ENCODE data around the gene ACKR3. TPM values are rescaled to one million over a fixed set of nuclear protein-coding genes. Genes with fewer than 3 reads are reported as not detected.
A peak's percentile ranks its signal among the peaks of the same experiment; 100 is the strongest.

Gene ACKR3
- total and polyA plus RNA-seq, 2 experiments from 2014 or later: 1.0 to 3.0 TPM

- peak overlapping the region; percentile 95 for H2AFZ ChIP-seq
These were observed 1.3 kb upstream of the ACKR3 start for GRCh38 chr2:236568068-236568921.

More at GRCh38 chr2:236568068-236568921, 1.3 kb upstream of the ACKR3 start:
- H3K27me3 ChIP-seq (ENCODE audit: insufficient read depth): peaks cover 27% of the 10 kb centered on the region
- no peak overlapping the region for H3K27ac ChIP-seq (ENCODE audit: low read depth)
- H3K4me2 ChIP-seq: peak overlapping the region; percentile 87
- no peaks in the 10 kb centered on the region for H3K36me3 ChIP-seq (ENCODE audit: insufficient read depth)
- H3K9me2 ChIP-seq (ENCODE audit: insufficient read depth): no peaks in the 10 kb centered on the region
- peaks cover 8% of the 10 kb centered on the region; the same call in 1 of the 2 replicates for H3F3A ChIP-seq (replicated peaks; ENCODE audit: low read depth)
- TF ChIP-seq REST (IDR thresholded peaks at IDR 0.05; ENCODE audit: unreplicated experiment): peak; percentile 15
- TF ChIP-seq, protein P1, sequence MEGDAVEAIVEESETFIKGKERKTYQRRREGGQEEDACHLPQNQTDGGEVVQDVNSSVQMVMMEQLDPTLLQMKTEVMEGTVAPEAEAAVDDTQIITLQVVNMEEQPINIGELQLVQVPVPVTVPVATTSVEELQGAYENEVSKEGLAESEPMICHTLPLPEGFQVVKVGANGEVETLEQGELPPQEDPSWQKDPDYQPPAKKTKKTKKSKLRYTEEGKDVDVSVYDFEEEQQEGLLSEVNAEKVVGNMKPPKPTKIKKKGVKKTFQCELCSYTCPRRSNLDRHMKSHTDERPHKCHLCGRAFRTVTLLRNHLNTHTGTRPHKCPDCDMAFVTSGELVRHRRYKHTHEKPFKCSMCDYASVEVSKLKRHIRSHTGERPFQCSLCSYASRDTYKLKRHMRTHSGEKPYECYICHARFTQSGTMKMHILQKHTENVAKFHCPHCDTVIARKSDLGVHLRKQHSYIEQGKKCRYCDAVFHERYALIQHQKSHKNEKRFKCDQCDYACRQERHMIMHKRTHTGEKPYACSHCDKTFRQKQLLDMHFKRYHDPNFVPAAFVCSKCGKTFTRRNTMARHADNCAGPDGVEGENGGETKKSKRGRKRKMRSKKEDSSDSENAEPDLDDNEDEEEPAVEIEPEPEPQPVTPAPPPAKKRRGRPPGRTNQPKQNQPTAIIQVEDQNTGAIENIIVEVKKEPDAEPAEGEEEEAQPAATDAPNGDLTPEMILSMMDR (conservative IDR thresholded peaks at IDR 0.05; ENCODE audit: low read depth in 2 of 2): peak in 1 of 2 experiments; percentile 13; a peak in 1 of 4 replicates
- TF ChIP-seq NANOG (IDR thresholded peaks at IDR 0.05; ENCODE audit: borderline replicate concordance): no peak
- TF ChIP-seq ZNF331 (CRISPR knock-in tag; IDR thresholded peaks at IDR 0.05; ENCODE audit: low read depth): no peak
- peak; percentile 27 for TF ChIP-seq EZH2phosphoT487 (IDR thresholded peaks at IDR 0.05; ENCODE audit: unreplicated experiment)
- peak; percentile 61 for TF ChIP-seq EZH2 (IDR thresholded peaks at IDR 0.05; ENCODE audit: low read depth, unreplicated experiment)
- peaks cover 74% of the 10 kb centered on the region for H3K4me1 Mint-ChIP-seq
- no peaks in the 10 kb centered on the region for H3K79me2 ChIP-seq (replicated peaks; ENCODE audit: insufficient read depth)
- peak; percentile 51 for DNase-seq (ENCODE audit: low spot score)
- no peaks in the 10 kb centered on the region for H3K9me3 Mint-ChIP-seq
- no peaks in the 10 kb centered on the region for H4K20me1 ChIP-seq (replicated peaks; ENCODE audit: insufficient read depth)
- H3K4me3 ChIP-seq: peak overlapping the region; percentile 69
- H3K4me3 Mint-ChIP-seq: peak overlapping the region; percentile 74
- H3K4me1 ChIP-seq (ENCODE audit: insufficient read depth): peaks cover 43% of the 10 kb centered on the region
- H3K27me3 Mint-ChIP-seq (ENCODE audit: insufficient read depth, low read depth, poor library complexity): peaks cover 35% of the 10 kb centered on the region
- no peak overlapping the region for H3K27ac Mint-ChIP-seq
- peak; percentile 14 for ATAC-seq
- H3K36me3 Mint-ChIP-seq (ENCODE audit: low read depth): no peaks in the 10 kb centered on the region; the same call in 2 of the 3 replicates

Data from GM23338 (cell line).